ENCODE data around the gene TADA3. TPM values are rescaled to one million over a fixed set of nuclear protein-coding genes. Genes with fewer than 3 reads are reported as not detected.

The TADA3 gene
- total and polyA plus RNA-seq, 9 of the 15 experiments (the other 6 are each of a cell fraction or from before 2014, with no cell fraction given): 4.1 to 110 (median 74.8) TPM

- TF ChIP-seq, protein P1, sequence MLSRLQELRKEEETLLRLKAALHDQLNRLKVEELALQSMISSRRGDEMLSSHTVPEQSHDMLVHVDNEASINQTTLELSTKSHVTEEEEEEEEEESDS (CRISPR knock-in tag; IDR thresholded peaks at IDR 0.05): no peak
- TF ChIP-seq ZNF175 (CRISPR knock-in tag; IDR thresholded peaks at IDR 0.05; ENCODE audit: low read depth): no peak
- TF ChIP-seq, protein P2, sequence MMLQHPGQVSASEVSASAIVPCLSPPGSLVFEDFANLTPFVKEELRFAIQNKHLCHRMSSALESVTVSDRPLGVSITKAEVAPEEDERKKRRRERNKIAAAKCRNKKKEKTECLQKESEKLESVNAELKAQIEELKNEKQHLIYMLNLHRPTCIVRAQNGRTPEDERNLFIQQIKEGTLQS (IDR thresholded peaks at IDR 0.05): 0 out of 2 replicates have a peak, but pooled peaks have one; percentile 12
- TF ChIP-seq, protein P2 (CRISPR knock-in tag; conservative IDR thresholded peaks at IDR 0.05): no peak
Observed at GRCh38 chr3:9736831-9737230, 55.4 kb downstream of the TADA3 start (continued).

- no peaks in the 10 kb centered on the region for H3K9me3 ChIP-seq (replicated peaks; ENCODE audit: control insufficient read depth, insufficient read depth, low read depth, low read length)
- 35% methylated on average over 7 of the region's 7 CpGs for WGBS (ENCODE audit: insufficient coverage, low coverage, missing lambda C conversion rate)
- peaks cover 18% of the 10 kb centered on the region for H4K20me1 ChIP-seq (replicated peaks; ENCODE audit: control insufficient read depth, insufficient read depth, low read length)
- intact Hi-C loops (cut with micrococcal nuclease): no loop called here
- ChIA-PET CTCF (ENCODE audit: low intra/inter-chr PET ratio) (no interaction called here), POLR2A (interaction anchor here (0.7 to 5.9 kb wide), 13 partner anchors 9 to 379 kb away, joined by 3 to 60 read pairs (median 4); partner anchors contain the start of gene OGG1)
- TSS peak; percentile 45 for BruUV-seq (replicated peaks)
- H3K36me3 ChIP-seq (ENCODE audit: control insufficient read depth, insufficient read depth, low read length): peaks cover 48% of the 10 kb centered on the region
- in situ Hi-C loops (cut with MboI): no loop called here
- peak overlapping the region; percentile 99 to 100 for H3K9ac ChIP-seq (ENCODE audit: insufficient read depth in 1 of 2, low read depth in 2 of 2, low read length in 2 of 2)
- ATAC-seq: no peak
- FAIRE-seq: no peak
- H3K4me2 ChIP-seq (ENCODE audit: insufficient read depth, low read length): peak overlapping the region; percentile 91
- H3K79me2 ChIP-seq (ENCODE audit: control insufficient read depth, insufficient read depth, low read length): peaks cover 53% of the 10 kb centered on the region
- H3K27me3 ChIP-seq (ENCODE audit: control insufficient read depth in 2 of 2, insufficient read depth in 2 of 2, low read length in 2 of 2): no peaks in the 10 kb centered on the region
- no peak overlapping the region for H2AFZ ChIP-seq (ENCODE audit: low read depth, low read length)
- peak overlapping the region; percentile 93 for H3K4me3 ChIP-seq
- DNase-seq (ENCODE audit: extremely low read depth in 1 of 4, low spot score in 3 of 4): peak in 1 of 4 experiments; percentile 18
- peak overlapping the region; percentile 100; the same call in 2 of the 3 replicates for H3K27ac ChIP-seq (ENCODE audit: extremely low read depth, low read depth, low read length)
- peaks cover 23 to 29% of the 10 kb centered on the region in 2 experiments; a peak in 4 of 5 replicates for H3K4me1 ChIP-seq (replicated peaks in 1 of 2; ENCODE audit: control insufficient read depth in 2 of 2, insufficient read depth in 2 of 2, low read length in 2 of 2)
- no peaks in the 10 kb centered on the region for H3K9me1 ChIP-seq (ENCODE audit: control insufficient read depth, insufficient read depth, low read length)
- no peak for TF ChIP-seq ZNF75A (CRISPR knock-in tag; IDR thresholded peaks at IDR 0.05)
- TF ChIP-seq CBX3 (IDR thresholded peaks at IDR 0.05; ENCODE audit: borderline replicate concordance in 1 of 2, low read length in 2 of 2): no peak
- no peak for TF ChIP-seq MBD2 (IDR thresholded peaks at IDR 0.05; ENCODE audit: borderline replicate concordance, low read depth)
- TF ChIP-seq FOXA1 (IDR thresholded peaks at IDR 0.05; ENCODE audit: borderline replicate concordance): no peak
- TF ChIP-seq, protein P3, sequence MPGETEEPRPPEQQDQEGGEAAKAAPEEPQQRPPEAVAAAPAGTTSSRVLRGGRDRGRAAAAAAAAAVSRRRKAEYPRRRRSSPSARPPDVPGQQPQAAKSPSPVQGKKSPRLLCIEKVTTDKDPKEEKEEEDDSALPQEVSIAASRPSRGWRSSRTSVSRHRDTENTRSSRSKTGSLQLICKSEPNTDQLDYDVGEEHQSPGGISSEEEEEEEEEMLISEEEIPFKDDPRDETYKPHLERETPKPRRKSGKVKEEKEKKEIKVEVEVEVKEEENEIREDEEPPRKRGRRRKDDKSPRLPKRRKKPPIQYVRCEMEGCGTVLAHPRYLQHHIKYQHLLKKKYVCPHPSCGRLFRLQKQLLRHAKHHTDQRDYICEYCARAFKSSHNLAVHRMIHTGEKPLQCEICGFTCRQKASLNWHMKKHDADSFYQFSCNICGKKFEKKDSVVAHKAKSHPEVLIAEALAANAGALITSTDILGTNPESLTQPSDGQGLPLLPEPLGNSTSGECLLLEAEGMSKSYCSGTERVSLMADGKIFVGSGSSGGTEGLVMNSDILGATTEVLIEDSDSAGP (CRISPR knock-in tag; IDR thresholded peaks at IDR 0.05): no peak
- TF ChIP-seq ZFX (CRISPR knock-in tag; IDR thresholded peaks at IDR 0.05): no peak
- TF ChIP-seq, protein P4, sequence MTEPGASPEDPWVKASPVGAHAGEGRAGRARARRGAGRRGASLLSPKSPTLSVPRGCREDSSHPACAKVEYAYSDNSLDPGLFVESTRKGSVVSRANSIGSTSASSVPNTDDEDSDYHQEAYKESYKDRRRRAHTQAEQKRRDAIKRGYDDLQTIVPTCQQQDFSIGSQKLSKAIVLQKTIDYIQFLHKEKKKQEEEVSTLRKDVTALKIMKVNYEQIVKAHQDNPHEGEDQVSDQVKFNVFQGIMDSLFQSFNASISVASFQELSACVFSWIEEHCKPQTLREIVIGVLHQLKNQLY (CRISPR knock-in tag; conservative IDR thresholded peaks at IDR 0.05): 0 out of 4 replicates have a peak, but pooled peaks of 1 of the 2 experiments have one; percentile 42
- peak; percentile 57; the same call in 1 of the 2 replicates for TF ChIP-seq ETS1 (conservative IDR thresholded peaks at IDR 0.05; ENCODE audit: control insufficient read depth, low read depth, low read length)
- TF ChIP-seq HNRNPUL1 (IDR thresholded peaks at IDR 0.05; ENCODE audit: low read length): no peak
Observed at GRCh38 chr3:9732740-9733115, 59.5 kb downstream of the TADA3 start.

Measured in K562 (cell line).